GM12891 (cell line): ENCODE data around the gene GPS2.

Experiments
- DNase-seq: peaks from one replicate; pipeline ENCODE4 v3.0.0; 2011; ENCODE audit warnings: low spot score; ENCODE audit not compliant: insufficient read length
- FAIRE-seq: peaks from 2 replicates; lab custom pipeline; 2011; peaks lifted over from hg19 to GRCh38; lab: Jason Lieb, UNC
- PAX5 ChIP-seq: IDR thresholded peaks from 2 replicates; pipeline ENCODE4 v1.6.1; 2011; ENCODE audit warnings: low read length, moderate library complexity, mild to moderate bottlenecking; ENCODE audit not compliant: insufficient read depth, severe bottlenecking
- POLR2A ChIP-seq: IDR thresholded peaks from 2 replicates; pipeline ENCODE4 v1.6.1; 2011; ENCODE audit warnings: low read depth, low read length, control low read depth
- POLR2AphosphoS5 ChIP-seq: IDR thresholded peaks from 2 replicates; pipeline ENCODE4 v1.6.1; 2011; ENCODE audit warnings: low read depth, low read length, control low read depth
- POU2F2 ChIP-seq: IDR thresholded peaks from 2 replicates; pipeline ENCODE4 v1.6.1; 2011; ENCODE audit warnings: low read depth, mild to moderate bottlenecking, control low read depth, low read length, moderate library complexity
- SPI1 ChIP-seq: IDR thresholded peaks from 2 replicates; pipeline ENCODE4 v1.6.1; 2011; ENCODE audit warnings: low read depth, low read length, control low read depth
- TAF1 ChIP-seq: IDR thresholded peaks from 2 replicates; pipeline ENCODE4 v1.6.1; 2011; ENCODE audit warnings: low read depth, low read length, control low read depth

GPS2 gene

GRCh38 chr17:7318121-7318860, 3.1 kb upstream of the GPS2 start:
- DNase-seq (peak; percentile 3), FAIRE-seq (no peak)
- TF ChIP-seq POLR2A: no peak
- no peak for TF ChIP-seq TAF1
- no peak for TF ChIP-seq PAX5
- TF ChIP-seq SPI1: no peak
- TF ChIP-seq POU2F2: no peak
- no peak for TF ChIP-seq POLR2AphosphoS5

- FAIRE-seq (no peak), DNase-seq (peak; percentile 6)
- TF ChIP-seq TAF1: no peak
These were observed 2.1 kb upstream of the GPS2 start for GRCh38 chr17:7317161-7317803.

DNA sequence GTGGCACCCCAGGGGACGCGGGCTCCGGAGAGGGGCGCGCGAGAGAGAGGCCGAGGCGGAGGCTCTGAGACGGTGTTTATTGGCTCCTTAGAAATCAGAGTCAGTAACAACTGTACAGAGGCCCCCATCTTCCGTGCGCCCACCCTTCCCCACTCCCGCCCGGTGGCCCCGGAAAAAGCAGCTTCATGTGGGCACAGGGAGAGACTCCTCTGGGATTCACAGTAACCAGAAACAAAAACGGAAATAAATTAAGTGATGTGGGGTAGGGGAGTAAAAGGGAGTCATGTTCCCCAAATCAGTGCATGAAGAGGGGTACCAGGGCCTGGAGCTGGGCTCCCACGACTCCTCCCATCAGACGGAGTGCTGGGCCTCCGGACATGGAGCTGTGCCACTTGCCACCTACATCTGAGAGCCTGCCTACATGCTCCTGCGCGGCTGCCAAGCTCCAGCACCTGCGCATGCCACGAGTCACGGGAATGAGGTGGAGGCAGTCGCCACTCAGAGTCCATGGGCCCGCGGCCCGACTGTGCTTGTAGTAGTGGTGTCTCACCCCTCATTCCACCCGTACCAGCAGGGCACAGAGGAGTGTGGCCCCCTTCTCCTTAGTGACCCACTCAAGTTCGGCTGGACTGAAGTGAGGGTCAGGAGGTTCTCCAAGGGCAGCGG, 543 bp upstream of the GPS2 start:
- DNase-seq: peak; percentile 32
- no peak for FAIRE-seq
- no peak for TF ChIP-seq PAX5
- TF ChIP-seq TAF1: no peak

DNA sequence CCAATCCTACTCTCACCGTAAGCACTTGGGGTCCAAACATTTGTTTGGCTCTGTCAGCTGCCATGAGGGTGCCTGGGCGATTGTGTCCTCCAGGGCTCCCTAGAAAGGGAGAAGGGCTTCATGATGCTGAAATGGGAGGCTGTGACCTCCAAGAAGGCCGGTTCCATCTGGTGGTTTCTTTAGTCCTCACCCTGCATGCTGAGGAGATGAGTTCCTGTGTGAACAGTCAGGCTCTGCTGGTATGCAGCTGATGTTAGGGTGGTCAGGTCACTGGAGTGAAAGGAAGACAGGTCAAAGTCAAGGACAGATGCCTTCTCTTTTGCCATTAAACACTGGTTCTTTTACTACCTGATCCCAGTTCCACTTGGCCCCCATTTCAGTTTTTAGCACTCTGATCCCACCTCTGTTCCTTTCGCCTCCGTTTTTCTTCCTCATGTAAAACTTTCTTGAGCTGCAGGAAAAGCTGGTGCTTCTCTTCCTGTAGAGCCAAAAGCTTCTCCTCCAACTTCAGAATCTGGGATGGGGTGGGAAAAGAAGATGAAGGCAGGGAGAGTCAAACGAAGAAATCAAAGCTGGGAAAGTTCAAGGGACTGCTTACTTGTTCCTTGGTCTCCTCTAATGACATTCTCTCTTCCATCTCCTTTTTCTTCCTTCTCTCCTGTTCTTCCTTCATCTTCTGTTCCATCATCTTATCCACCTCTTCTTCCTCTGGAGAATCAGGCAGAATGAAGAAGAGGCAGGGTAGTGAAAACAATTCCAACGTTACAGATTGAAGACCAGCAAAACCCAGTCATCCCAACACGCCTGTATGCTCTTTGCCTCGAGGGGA, 1.1 kb downstream of the GPS2 start:
- FAIRE-seq: peak; percentile 23
- TF ChIP-seq POU2F2: no peak
- peak; percentile 65; the same call in 1 of the 2 replicates for TF ChIP-seq POLR2AphosphoS5
- TF ChIP-seq PAX5: no peak
- no peak for DNase-seq

DNA sequence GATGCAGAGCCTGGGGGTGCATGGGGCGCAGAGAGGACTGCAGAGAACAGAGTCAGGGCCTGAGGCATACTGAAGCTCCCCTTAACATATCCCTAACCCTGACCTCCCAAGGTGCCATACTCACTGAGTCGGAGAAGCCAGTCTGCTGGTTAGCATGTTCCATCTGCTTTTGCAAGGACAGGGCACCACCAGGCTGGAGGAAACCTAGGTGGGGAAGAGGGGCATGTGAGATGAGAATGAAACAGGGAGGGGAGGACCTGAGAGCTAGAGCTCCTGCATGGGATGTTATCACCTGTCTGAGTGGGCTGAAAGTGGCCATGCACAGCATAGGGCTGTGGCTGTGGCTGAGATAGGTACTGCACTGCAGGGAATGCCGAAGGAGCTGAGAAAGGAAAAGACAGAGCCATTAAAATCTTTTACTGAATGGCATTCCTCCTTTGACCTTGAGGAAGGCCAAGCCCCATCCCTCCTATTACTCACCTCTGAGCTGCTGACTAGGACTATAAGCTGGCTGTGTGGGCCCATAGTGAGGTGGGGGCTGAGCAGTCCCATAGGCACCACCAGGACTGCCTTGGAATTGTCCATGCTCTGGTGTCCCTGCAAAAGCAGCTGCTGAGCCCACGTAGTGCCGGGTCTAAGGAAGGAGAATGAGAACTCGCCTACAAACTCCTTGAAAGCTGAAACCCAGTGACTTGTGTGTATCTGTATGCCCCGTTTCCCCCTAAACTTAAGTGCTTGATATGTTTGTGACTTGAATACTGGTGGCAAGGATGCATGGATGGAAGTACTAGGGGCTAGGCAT, 1.9 kb downstream of the GPS2 start:
- DNase-seq (no peak), FAIRE-seq (peak; percentile 48)
- TF ChIP-seq PAX5 (no peak), SPI1 (no peak), POLR2A (peak; percentile 78), TAF1 (no peak), POLR2AphosphoS5 (peak; percentile 94), POU2F2 (peak; percentile 73)

GRCh38 chr17:7312432-7313087, 2.6 kb downstream of the GPS2 start:
- TF ChIP-seq POLR2A (0 out of 2 replicates have a peak, but pooled peaks have one; percentile 11), POLR2AphosphoS5 (no peak), SPI1 (no peak)
- DNase-seq (no peak), FAIRE-seq (no peak)

- TF ChIP-seq SPI1: no peak
- no peak for TF ChIP-seq TAF1
- TF ChIP-seq POLR2A: peak; percentile 63
- TF ChIP-seq POU2F2: no peak
- no peak for TF ChIP-seq PAX5
- 0 out of 2 replicates have a peak, but pooled peaks have one; percentile 27 for TF ChIP-seq POLR2AphosphoS5
- FAIRE-seq (no peak), DNase-seq (no peak)
These were observed 4.0 kb downstream of the GPS2 start for GRCh38 chr17:7311110-7311705.

GRCh38 chr17:7309628-7310027, 5.5 kb downstream of the GPS2 start:
- TF ChIP-seq PAX5 (no peak), POU2F2 (no peak), TAF1 (no peak), SPI1 (no peak), POLR2A (no peak), POLR2AphosphoS5 (0 out of 2 replicates have a peak, but pooled peaks have one; percentile 21)
- FAIRE-seq: no peak
- no peak for DNase-seq
